Measurements from ENCODE around the gene NUMBL. TPM values are rescaled to one million over a fixed set of nuclear protein-coding genes. Genes with fewer than 3 reads are reported as not detected.

NUMBL gene
- total and polyA plus RNA-seq, 2 of the 13 experiments (the other 11 are each of a cell fraction or from before 2014, with no cell fraction given): 0.49 to 2.3 TPM

GRCh38 chr19:40716482-40717324 is 26.3 kb upstream of the NUMBL start, which contains the start of the genes COQ8B and ITPKC (continued):
- TF ChIP-seq, protein P1, sequence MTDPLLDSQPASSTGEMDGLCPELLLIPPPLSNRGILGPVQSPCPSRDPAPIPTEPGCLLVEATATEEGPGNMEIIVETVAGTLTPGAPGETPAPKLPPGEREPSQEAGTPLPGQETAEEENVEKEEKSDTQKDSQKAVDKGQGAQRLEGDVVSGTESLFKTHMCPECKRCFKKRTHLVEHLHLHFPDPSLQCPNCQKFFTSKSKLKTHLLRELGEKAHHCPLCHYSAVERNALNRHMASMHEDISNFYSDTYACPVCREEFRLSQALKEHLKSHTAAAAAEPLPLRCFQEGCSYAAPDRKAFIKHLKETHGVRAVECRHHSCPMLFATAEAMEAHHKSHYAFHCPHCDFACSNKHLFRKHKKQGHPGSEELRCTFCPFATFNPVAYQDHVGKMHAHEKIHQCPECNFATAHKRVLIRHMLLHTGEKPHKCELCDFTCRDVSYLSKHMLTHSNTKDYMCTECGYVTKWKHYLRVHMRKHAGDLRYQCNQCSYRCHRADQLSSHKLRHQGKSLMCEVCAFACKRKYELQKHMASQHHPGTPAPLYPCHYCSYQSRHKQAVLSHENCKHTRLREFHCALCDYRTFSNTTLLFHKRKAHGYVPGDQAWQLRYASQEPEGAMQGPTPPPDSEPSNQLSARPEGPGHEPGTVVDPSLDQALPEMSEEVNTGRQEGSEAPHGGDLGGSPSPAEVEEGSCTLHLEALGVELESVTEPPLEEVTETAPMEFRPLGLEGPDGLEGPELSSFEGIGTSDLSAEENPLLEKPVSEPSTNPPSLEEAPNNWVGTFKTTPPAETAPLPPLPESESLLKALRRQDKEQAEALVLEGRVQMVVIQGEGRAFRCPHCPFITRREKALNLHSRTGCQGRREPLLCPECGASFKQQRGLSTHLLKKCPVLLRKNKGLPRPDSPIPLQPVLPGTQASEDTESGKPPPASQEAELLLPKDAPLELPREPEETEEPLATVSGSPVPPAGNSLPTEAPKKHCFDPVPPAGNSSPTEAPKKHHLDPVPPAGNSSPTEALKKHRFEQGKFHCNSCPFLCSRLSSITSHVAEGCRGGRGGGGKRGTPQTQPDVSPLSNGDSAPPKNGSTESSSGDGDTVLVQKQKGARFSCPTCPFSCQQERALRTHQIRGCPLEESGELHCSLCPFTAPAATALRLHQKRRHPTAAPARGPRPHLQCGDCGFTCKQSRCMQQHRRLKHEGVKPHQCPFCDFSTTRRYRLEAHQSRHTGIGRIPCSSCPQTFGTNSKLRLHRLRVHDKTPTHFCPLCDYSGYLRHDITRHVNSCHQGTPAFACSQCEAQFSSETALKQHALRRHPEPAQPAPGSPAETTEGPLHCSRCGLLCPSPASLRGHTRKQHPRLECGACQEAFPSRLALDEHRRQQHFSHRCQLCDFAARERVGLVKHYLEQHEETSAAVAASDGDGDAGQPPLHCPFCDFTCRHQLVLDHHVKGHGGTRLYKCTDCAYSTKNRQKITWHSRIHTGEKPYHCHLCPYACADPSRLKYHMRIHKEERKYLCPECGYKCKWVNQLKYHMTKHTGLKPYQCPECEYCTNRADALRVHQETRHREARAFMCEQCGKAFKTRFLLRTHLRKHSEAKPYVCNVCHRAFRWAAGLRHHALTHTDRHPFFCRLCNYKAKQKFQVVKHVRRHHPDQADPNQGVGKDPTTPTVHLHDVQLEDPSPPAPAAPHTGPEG (CRISPR knock-in tag; IDR thresholded peaks at IDR 0.05): peak; percentile 61
- no peak for TF ChIP-seq TBP (CRISPR knock-in tag; IDR thresholded peaks at IDR 0.05)
- no peak for TF ChIP-seq ZNF839 (CRISPR knock-in tag; IDR thresholded peaks at IDR 0.05; ENCODE audit: borderline replicate concordance)
- no peak for TF ChIP-seq ONECUT2 (CRISPR knock-in tag; IDR thresholded peaks at IDR 0.05)
- TF ChIP-seq REL (CRISPR knock-in tag; conservative IDR thresholded peaks at IDR 0.05): no peak
- no peak for TF ChIP-seq ZUFSP (CRISPR knock-in tag; IDR thresholded peaks at IDR 0.05; ENCODE audit: borderline replicate concordance)
- no peak for TF ChIP-seq ZNF724P (CRISPR knock-in tag; IDR thresholded peaks at IDR 0.05; ENCODE audit: borderline replicate concordance)
- TF ChIP-seq, protein P2, sequence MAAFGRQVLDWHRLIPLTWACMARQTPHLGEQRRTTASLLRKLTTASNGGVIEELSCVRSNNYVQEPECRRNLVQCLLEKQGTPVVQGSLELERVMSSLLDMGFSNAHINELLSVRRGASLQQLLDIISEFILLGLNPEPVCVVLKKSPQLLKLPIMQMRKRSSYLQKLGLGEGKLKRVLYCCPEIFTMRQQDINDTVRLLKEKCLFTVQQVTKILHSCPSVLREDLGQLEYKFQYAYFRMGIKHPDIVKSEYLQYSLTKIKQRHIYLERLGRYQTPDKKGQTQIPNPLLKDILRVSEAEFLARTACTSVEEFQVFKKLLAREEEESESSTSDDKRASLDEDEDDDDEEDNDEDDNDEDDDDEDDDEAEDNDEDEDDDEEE (CRISPR knock-in tag; IDR thresholded peaks at IDR 0.05): no peak
- peak; percentile 78 for TF ChIP-seq CHD2 (IDR thresholded peaks at IDR 0.05; ENCODE audit: low read depth, low read length)
- TF ChIP-seq ZNF709 (CRISPR knock-in tag; IDR thresholded peaks at IDR 0.05): no peak
- TF ChIP-seq, protein P3, sequence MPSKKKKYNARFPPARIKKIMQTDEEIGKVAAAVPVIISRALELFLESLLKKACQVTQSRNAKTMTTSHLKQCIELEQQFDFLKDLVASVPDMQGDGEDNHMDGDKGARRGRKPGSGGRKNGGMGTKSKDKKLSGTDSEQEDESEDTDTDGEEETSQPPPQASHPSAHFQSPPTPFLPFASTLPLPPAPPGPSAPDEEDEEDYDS (CRISPR knock-in tag; IDR thresholded peaks at IDR 0.05): peak; percentile 79; the same call in 1 of the 2 replicates
- no peak; the same call in 1 of the 2 replicates for TF ChIP-seq NR2F2 (IDR thresholded peaks at IDR 0.05; ENCODE audit: borderline replicate concordance, low read depth)
- TF ChIP-seq GATAD2A (CRISPR knock-in tag; IDR thresholded peaks at IDR 0.05): peak; percentile 50; the same call in 1 of the 2 replicates
- no peak for TF ChIP-seq ZNF75D (CRISPR knock-in tag; IDR thresholded peaks at IDR 0.05; ENCODE audit: borderline replicate concordance)
- no peak; the same call in 1 of the 2 replicates for TF ChIP-seq ZNF232 (CRISPR knock-in tag; IDR thresholded peaks at IDR 0.05; ENCODE audit: borderline replicate concordance)
- TF ChIP-seq SCMH1 (CRISPR knock-in tag; IDR thresholded peaks at IDR 0.05; ENCODE audit: borderline replicate concordance): no peak
- TF ChIP-seq ZNF549 (CRISPR knock-in tag; IDR thresholded peaks at IDR 0.05): no peak
- TF ChIP-seq MEIS2 (CRISPR knock-in tag; IDR thresholded peaks at IDR 0.05): no peak
- no peak; the same call in 1 of the 2 replicates for TF ChIP-seq ZNF460 (CRISPR knock-in tag; IDR thresholded peaks at IDR 0.05; ENCODE audit: borderline replicate concordance)
- TF ChIP-seq ZNF160 (CRISPR knock-in tag; IDR thresholded peaks at IDR 0.05): no peak
- TF ChIP-seq CREB1 (IDR thresholded peaks at IDR 0.05): peak; percentile 79
- TF ChIP-seq CREB1 (CRISPR knock-in tag; IDR thresholded peaks at IDR 0.05): peak; percentile 94

Data from HepG2 (cell line).